Dedifferentiated amniotic fluid mesenchymal stem cell (primary cell): ENCODE measurements around the gene TMTC4.

Source experiments
- DNase-seq: peaks from one replicate; pipeline ENCODE4 v3.0.0-alpha.2; 2016; ENCODE audit errors: extremely low spot score

The TMTC4 gene

DNA sequence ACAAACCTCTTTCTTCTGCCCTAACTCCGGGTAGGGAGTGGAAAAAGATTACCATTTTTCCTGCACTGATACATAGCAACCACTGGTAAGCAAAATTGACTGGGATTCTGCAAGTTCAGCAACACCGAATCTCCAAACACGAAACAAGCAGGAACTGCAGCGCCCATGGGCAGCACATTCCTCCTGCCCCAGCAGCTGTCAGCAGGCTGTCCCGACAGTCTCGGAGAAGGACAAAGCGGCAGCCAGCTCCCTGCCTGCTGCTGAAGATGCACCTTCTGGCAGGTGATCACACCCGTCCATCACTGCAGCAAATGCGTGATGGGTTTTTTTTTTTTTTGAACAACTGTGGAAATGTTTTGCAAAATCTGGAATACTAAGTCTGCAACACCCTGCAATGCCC lies 6.7 kb downstream of the TMTC4 start:
- no peak for DNase-seq

- no peak for DNase-seq
Measured at GRCh38 chr13:100666124-100666523, 8.5 kb downstream of the TMTC4 start.

GRCh38 chr13:100665403-100665802 lies 9.2 kb downstream of the TMTC4 start:
- DNase-seq = no peak

- no peak for DNase-seq
Measured at GRCh38 chr13:100664171-100664900, 10.3 kb downstream of the TMTC4 start.

DNA sequence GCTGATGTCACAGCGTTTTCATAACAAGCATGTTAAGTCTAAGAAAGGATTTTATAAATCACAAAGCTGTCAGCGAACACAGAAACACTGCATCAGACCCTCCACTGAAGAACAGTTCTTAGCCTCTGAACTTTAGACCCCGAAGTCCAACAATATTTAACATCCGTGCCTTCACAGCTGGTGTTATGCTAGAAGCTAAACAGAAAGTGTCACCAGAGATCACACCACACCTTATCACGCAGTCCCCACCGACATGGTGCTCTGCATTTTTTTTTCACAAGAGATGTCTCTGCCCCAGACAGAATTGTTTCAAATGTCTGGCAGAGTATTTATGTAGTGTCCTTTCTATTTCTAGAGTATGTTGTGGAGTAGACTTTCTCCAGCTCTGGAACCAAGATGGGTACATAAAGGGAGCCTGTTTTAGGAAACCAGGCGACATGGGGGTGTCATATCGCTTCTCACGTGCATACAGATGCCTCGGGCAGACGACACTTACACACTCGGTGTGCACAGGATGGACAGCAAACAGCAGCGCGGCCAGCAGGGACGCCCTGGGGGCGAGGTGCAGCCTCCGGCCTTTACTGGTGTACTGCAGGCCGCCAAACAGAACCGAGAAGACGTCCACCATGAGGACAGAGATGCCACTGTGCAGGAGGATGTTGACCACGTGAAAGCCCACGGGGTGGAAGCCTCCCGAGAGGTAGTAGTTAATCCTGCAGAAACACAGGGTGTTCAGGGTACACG lies 12.0 kb downstream of the TMTC4 start:
- DNase-seq = no peak

DNA sequence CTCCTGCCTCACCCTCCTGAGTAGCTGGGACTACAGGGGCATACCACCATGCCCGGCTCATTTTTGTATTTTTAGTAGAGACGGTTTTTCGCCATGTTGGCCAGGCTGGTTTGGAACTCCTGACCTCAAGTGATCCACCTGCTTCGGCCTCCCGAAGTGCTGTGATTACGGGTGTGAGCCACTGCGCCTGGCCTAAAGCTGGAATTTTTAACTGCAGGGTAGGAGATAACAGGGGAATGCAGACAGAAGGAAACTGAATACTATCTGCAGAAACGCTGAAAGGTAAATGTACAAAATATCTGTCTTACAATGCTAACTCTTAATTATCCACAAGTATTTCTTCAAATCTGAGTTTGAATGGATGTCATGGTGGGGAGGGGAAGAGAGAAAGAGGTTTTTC lies 13.8 kb downstream of the TMTC4 start:
- DNase-seq = no peak

GRCh38 chr13:100659578-100659977 lies 15.0 kb downstream of the TMTC4 start:
- DNase-seq = no peak

DNA sequence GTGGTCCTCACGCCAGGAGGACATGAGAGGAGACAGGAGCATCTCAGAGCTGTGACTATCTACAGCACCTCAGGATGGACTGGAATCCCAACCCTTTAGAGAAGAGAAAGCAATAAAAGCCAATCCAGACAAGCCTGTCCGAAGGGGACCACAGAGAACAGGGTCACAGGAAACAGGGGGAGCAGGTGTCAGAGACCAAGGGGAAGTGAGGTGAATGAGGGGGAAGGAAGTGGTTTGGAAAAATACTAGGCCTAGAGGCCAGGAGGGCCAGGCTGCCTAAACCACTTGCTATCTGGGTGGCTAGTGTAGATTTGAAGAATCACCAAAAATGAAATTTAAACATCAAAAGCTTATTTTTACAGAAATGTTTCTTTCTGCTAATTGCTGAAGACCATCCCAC lies 16.2 kb downstream of the TMTC4 start:
- no peak for DNase-seq

GRCh38 chr13:100657881-100658315 lies 16.7 kb downstream of the TMTC4 start:
- no peak for DNase-seq

DNA sequence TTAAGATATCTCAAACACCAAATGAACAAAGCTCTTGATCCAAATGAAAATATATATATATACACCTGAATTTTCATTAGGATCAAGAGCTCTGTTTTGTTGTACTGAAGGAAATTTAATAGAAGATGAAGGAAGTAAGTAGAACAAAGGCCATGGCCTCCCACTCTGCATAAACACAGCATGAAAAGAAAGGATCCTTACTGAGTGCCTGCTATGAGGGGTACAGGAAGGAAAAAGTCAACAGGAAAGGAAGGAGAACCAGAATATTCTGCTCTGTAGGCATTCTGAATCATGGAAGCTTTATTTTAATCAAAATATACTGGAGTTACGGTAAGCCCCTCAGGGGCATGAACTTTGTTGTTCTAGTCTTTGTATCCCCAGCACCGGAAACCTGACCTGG lies 22.1 kb downstream of the TMTC4 start:
- DNase-seq = no peak

DNA sequence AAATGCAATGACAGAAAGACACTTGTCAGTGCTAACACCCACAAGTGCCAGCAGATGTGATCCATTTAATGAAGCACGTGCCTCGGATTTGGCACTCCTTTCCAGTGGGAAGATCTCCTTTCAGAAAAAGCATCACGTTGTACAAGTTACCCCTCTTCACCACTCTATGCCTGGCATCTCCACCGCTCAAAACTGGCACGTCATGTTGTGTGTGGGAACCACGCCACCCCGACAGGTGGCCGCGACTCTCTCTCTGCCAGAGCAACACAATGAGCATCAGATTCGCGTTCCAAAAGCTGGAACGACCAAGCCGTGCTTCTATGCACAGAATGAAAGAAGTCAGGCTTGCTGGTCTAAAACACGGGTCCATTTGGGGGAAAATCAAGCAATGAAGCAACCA lies 24.3 kb downstream of the TMTC4 start:
- no peak for DNase-seq

DNA sequence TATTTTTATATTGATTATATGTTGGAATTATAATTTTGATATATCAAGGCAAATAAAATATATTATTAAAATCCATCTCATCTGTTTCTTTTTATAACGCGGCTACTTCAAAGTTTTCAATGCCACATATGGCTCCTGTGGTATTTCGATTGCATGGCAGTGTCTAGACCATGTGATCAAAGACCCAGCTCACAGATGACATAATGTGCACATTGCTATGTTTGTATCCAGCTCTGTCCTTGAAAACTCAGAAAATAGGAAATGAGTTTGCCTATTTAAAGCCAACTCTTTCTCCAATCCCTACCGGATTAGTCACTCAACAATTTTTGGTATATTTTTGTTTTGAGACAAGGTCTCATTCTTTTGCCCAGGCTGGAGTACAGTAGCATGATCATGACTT lies 26.2 kb downstream of the TMTC4 start:
- DNase-seq = no peak

DNA sequence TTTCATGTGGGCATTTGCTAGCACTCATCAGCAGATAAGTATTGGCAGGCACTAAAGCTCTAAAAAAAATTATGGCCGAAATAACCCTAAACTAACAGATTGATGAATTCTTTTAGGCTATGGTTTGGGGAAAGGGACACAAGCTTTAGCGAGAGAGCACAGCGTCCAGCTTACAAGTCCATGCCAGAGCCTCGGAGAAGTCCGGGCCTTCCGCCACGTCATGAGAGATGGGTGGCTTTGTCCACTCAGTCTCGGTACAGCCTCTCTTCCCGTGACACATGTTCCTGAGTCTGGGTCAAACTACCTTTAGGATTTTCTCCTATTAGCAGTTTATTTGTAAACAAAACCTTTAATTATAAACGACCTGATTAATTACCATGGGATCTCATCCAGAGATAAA lies 27.7 kb downstream of the TMTC4 start:
- no peak for DNase-seq

DNA sequence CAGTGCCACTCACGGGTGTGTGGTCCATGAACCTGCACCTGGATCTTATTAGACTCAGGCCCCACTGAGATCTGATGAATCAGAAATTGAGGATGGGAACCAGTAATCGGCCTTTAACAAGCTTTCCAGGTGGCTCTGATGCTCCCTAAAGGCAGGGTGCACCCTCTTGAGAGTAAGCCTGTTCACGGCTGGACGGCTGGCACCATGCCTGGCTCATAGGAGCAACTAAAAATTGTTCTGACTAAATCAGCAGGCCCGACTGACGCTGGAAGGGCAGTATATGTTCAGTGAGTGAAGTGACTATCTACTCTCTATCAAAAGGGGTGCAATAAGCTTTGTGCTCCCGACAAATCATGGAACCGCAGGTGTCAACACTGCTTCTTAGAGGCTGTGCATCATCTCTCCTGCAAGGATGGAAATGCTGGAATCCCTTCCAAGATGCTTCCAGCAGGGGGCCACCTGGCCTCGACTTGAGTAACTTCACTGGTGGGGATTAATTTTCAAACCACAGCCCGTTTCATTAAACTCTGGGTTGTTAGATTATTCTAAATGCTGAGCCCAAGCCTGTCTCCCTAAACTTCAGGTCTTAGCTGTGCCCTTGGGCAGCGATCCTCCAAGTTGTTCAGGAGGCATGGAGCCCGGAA lies 28.4 kb downstream of the TMTC4 start:
- DNase-seq = no peak

GRCh38 chr13:100645382-100645781 lies 29.2 kb downstream of the TMTC4 start:
- no peak for DNase-seq

DNA sequence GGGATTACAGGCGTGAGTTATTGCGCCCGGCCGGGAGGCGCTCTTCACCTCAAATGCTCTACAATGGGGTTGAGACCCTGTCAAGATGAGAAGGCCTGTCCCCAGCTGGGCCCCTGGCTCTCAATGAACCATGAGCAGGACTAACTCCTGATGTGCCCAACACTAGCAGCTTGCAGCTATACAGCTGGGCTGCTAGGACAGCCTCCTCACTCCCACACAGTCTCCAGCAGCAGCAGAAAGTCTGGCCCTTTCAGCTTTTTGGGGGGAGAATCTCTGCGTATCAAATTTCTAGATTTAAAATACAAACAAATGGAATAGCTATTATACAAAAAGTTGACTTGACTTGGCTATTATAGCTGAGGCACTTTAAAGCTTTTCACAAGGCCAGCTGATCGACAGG lies 30.2 kb downstream of the TMTC4 start:
- no peak for DNase-seq

DNA sequence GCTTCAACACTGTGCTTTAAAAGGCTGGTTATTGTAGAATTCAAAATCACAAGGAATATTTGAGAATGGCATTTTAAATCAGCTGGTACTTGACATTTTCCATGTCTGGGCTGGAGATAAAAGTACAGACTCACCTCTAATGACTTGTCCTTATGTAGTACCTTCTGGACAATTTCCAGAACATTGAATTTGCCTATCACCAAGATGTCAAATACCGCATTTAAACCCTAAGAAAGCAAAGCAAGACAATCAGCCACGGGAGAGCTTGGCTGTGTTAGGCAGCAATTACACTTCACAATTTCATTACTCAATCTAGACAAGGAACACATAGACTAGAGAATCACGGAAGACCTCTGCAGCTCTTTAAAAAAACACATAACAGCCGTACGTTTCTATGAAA lies 36.8 kb downstream of the TMTC4 start:
- DNase-seq = no peak

GRCh38 chr13:100637380-100637779 lies 37.2 kb downstream of the TMTC4 start:
- DNase-seq = no peak

DNA sequence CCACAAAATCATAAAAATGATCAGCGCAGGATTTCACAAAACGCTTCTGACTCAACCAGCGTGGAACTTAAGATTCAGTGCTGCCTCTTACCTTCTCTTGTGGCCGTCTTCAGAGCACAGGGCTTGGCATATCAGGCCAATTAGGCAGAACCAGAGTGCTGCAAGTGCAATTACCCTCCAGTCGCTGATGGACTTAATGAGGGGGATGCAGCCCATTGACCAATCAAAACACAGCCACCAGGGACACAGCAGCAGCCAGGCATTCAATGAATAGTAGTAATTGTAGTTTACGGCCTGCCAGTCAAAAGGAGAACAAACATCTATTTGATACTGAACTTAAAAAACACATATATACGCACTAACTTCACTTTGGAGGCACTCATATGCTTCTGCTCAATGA lies 38.2 kb downstream of the TMTC4 start:
- no peak for DNase-seq

GRCh38 chr13:100636004-100636403 lies 38.6 kb downstream of the TMTC4 start:
- DNase-seq = no peak

GRCh38 chr13:100634696-100635095 lies 39.9 kb downstream of the TMTC4 start:
- no peak for DNase-seq

- peak; percentile 89 for DNase-seq
Measured at GRCh38 chr13:100633461-100633860, 41.1 kb downstream of the TMTC4 start.

DNA sequence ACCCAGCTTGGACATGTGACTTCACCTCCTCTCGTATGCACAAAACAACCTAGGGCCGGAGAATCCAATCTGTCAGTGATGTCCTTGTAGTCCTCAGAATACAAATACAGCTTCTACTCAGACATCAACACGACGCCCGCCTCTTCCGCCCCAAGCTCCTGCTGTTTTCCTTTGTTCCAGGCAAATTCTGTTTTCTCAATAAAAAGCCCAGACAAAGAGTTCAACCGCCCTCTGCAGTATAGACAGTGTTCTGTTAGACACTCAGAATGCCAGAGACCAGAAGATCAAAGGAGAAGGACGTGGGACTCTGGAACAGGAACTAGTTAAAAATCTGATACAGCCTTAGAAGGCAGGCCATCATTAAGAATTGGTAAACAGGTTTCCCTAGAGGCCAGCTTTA lies 44.0 kb downstream of the TMTC4 start:
- no peak for DNase-seq
